H9 (cell line): ENCODE results near the gene DPF3. TPM values are rescaled to one million over a fixed set of nuclear protein-coding genes. Genes with fewer than 3 reads are reported as not detected.

Experiments used
- DNase-seq: peaks from one replicate; pipeline ENCODE4 v3.0.0-alpha.2; 2017
- H2AFZ ChIP-seq: one replicate; pipeline ENCODE4 v1.6.1; 2013; ENCODE audit warnings: mild to moderate bottlenecking, low read length, control low read depth, moderate library complexity
- H2AK5ac ChIP-seq: 2 replicates; pipeline ENCODE4 v1.6.1; 2013; ENCODE audit warnings: low read length, control low read depth, mixed read lengths; ENCODE audit not compliant: insufficient read length
- H2BK120ac ChIP-seq: one replicate; pipeline ENCODE4 v1.6.1; 2013; ENCODE audit warnings: low read depth, mild to moderate bottlenecking, low read length, control low read depth, inconsistent platforms; ENCODE audit not compliant: poor library complexity, severe bottlenecking
- H2BK12ac ChIP-seq: 2 replicates; pipeline ENCODE4 v1.6.1; 2013; ENCODE audit warnings: low read length, control low read depth, mixed read lengths, low read depth; ENCODE audit not compliant: insufficient read length
- H2BK15ac ChIP-seq: 2 replicates; pipeline ENCODE4 v1.6.1; 2013; ENCODE audit warnings: low read depth, low read length, control low read depth
- H2BK20ac ChIP-seq: one replicate; pipeline ENCODE4 v1.6.1; 2013; ENCODE audit warnings: low read depth, mild to moderate bottlenecking, low read length, control low read depth, inconsistent platforms; ENCODE audit not compliant: poor library complexity, severe bottlenecking
- H2BK5ac ChIP-seq: 2 replicates; pipeline ENCODE4 v1.6.1; 2013; ENCODE audit warnings: low read length, control low read depth, mixed read lengths; ENCODE audit not compliant: insufficient read length
- H3K14ac ChIP-seq: 2 replicates; pipeline ENCODE4 v1.6.1; 2013; ENCODE audit warnings: low read length, control low read depth; ENCODE audit not compliant: insufficient read depth
- H3K18ac ChIP-seq: 2 replicates; pipeline ENCODE4 v1.6.1; 2013; ENCODE audit warnings: low read depth, mild to moderate bottlenecking, mixed read lengths, low read length, control low read depth; ENCODE audit not compliant: insufficient read length
- H3K23ac ChIP-seq: 2 replicates; pipeline ENCODE4 v1.6.1; 2013; ENCODE audit warnings: low read length, control low read depth, mixed read lengths, low read depth; ENCODE audit not compliant: insufficient read length
- H3K23me2 ChIP-seq: 2 replicates; pipeline ENCODE4 v1.6.1; 2013; ENCODE audit warnings: low read depth, mild to moderate bottlenecking, mixed read lengths, low read length, control low read depth; ENCODE audit not compliant: insufficient read length, poor library complexity, severe bottlenecking
- H3K27ac ChIP-seq: 2 replicates; pipeline ENCODE4 v1.5.1; 2013; ENCODE audit warnings: low read length, control low read depth, mixed read lengths, low read depth; ENCODE audit not compliant: insufficient read length
- H3K27me3 ChIP-seq: 2 replicates; pipeline ENCODE4 v1.6.1; 2013; ENCODE audit warnings: low read length, control low read depth, inconsistent platforms; ENCODE audit not compliant: insufficient read depth
- H3K4ac ChIP-seq: 2 replicates; pipeline ENCODE4 v1.6.1; 2013; ENCODE audit warnings: low read depth, mild to moderate bottlenecking, control low read depth, inconsistent platforms, low read length, moderate library complexity
- H3K4me1 ChIP-seq: 2 replicates; pipeline ENCODE4 v1.6.1; 2013; ENCODE audit warnings: low read length, control low read depth, inconsistent platforms; ENCODE audit not compliant: insufficient read depth
- H3K4me2 ChIP-seq: 2 replicates; pipeline ENCODE4 v1.6.1; 2013; ENCODE audit warnings: low read length, control low read depth, mixed read lengths; ENCODE audit not compliant: insufficient read length, insufficient read depth
- H3K56ac ChIP-seq: 2 replicates; pipeline ENCODE4 v1.6.1; 2013; ENCODE audit warnings: low read depth, mild to moderate bottlenecking, mixed read lengths, low read length, control low read depth; ENCODE audit not compliant: insufficient read length
- H3K79me1 ChIP-seq: 2 replicates; pipeline ENCODE4 v1.6.1; 2013; ENCODE audit warnings: low read depth, mild to moderate bottlenecking, moderate library complexity, low read length, control low read depth, inconsistent platforms; ENCODE audit not compliant: insufficient read depth, poor library complexity, severe bottlenecking
- H3K79me2 ChIP-seq: 2 replicates; pipeline ENCODE4 v1.6.1; 2013; ENCODE audit warnings: low read length, control low read depth, inconsistent platforms; ENCODE audit not compliant: insufficient read depth
- H3K9ac ChIP-seq: 2 replicates; pipeline ENCODE4 v1.6.1; 2013; ENCODE audit warnings: low read length, control low read depth, mixed read lengths; ENCODE audit not compliant: insufficient read length; ENCODE audit errors: extremely low read depth
- H3K9me3 ChIP-seq: one replicate; pipeline ENCODE4 v1.6.1; 2013; ENCODE audit warnings: low read depth, low read length, inconsistent platforms; ENCODE audit not compliant: control insufficient read depth
- H3T11ph ChIP-seq: one replicate; pipeline ENCODE4 v1.6.1; 2013; ENCODE audit warnings: mild to moderate bottlenecking, low read length, control low read depth, inconsistent platforms
- H4K20me1 ChIP-seq: one replicate; pipeline ENCODE4 v1.6.1; 2013; ENCODE audit not compliant: control insufficient read depth, insufficient read length, insufficient read depth
- H4K5ac ChIP-seq: 2 replicates; pipeline ENCODE4 v1.6.1; 2013; ENCODE audit warnings: low read depth, mild to moderate bottlenecking, mixed read lengths, low read length, control low read depth; ENCODE audit not compliant: insufficient read length
- H4K8ac ChIP-seq: replicated peaks from 2 replicates; pipeline ENCODE4 v1.6.1; 2013; ENCODE audit warnings: low read length, control low read depth, mixed read lengths, low read depth; ENCODE audit not compliant: insufficient read length
- H4K91ac ChIP-seq: 2 replicates; pipeline ENCODE4 v1.6.1; 2013; ENCODE audit warnings: low read depth, mild to moderate bottlenecking, moderate library complexity, mixed read lengths, low read length, control low read depth; ENCODE audit not compliant: insufficient read length
- H3K27ac Mint-ChIP-seq, 3 experiments: 2 replicates in 2 of 3; 3 replicates in 1 of 3; pipeline ENCODE4 v1.8.0; 2020 to 2021; ENCODE audit warnings: mixed read lengths in 3 of 3, mild to moderate bottlenecking in 1 of 3, moderate library complexity in 1 of 3
- H3K27me3 Mint-ChIP-seq: 2 replicates; pipeline ENCODE4 v1.8.0; 2021; ENCODE audit warnings: low read depth, mild to moderate bottlenecking, moderate library complexity, mixed read lengths
- H3K36me3 Mint-ChIP-seq, 3 experiments: 2 replicates in 2 of 3; 3 replicates in 1 of 3; pipeline ENCODE4 v1.8.0; 2020 to 2021; ENCODE audit warnings: low read depth in 3 of 3, mixed read lengths in 3 of 3; ENCODE audit not compliant: insufficient read depth in 1 of 3
- H3K4me1 Mint-ChIP-seq, 2 experiments: 2 replicates each; pipeline ENCODE4 v1.8.0; 2020; ENCODE audit warnings: mixed read lengths in 2 of 2
- H3K4me3 Mint-ChIP-seq, 2 experiments: 2 replicates in 1 of 2; 3 replicates in 1 of 2; pipeline ENCODE4 v1.8.0; 2020 to 2021; ENCODE audit warnings: mild to moderate bottlenecking in 2 of 2, mixed read lengths in 2 of 2, moderate library complexity in 1 of 2
- H3K9me3 Mint-ChIP-seq, 2 experiments: 2 replicates in 1 of 2; 3 replicates in 1 of 2; pipeline ENCODE4 v1.8.0; 2020; ENCODE audit warnings: mild to moderate bottlenecking in 2 of 2, mixed read lengths in 2 of 2, moderate library complexity in 1 of 2
- WGBS: extraction: QIAGEN DNeasy Blood & Tissue Kit; methylation state at CpG from one replicate; pipeline ENCODE4 v1.1.7; 2013; ENCODE audit warnings: missing lambda C conversion rate, low lambda C conversion rate, mixed read lengths; ENCODE audit not compliant: insufficient read length; ENCODE audit errors: extremely low coverage; 5-methylcytosine and 5-hydroxymethylcytosine counted together
- total RNA-seq: library from RNA; stranded (reverse); gene quantifications from 2 replicates; pipeline ENCODE4 v1.2.1, GENCODE V29; 2021
- TF ChIP-seq, protein P1 (sequence below): fragments of 200-600 bp; sonication (generic); conservative IDR thresholded peaks from 3 replicates; pipeline ENCODE4 v1.8.0; 2021; ENCODE audit warnings: antibody characterized with exemption, mild to moderate bottlenecking

The DPF3 gene
- total RNA-seq, 1 experiment from 2014 or later = not detected

DNA sequence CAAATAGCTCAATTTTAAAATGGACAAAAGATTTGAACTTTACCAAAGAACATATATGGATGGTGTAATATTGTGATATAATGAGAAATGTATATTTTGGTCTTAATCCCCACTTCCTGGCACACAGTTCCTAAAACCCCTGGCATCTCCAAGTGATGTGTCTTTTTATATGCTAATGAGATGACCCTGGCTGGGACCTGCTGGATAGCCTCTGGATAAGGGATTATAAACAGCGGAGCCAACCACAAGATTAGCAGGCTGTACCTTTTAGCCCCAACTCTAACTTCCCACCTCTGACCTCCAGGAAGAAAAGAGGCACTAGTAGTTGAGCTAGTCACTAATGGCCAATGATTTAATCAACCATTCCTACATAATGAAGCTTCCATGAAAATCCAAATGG is 130.0 kb downstream of the DPF3 start:
- H4K20me1 ChIP-seq = no peaks in the 10 kb centered on the region
- H2BK120ac ChIP-seq = no peak overlapping the region
- no peaks in the 10 kb centered on the region for H3K27me3 ChIP-seq
- no peak overlapping the region for H3K4ac ChIP-seq
- H3K79me2 ChIP-seq = no peaks in the 10 kb centered on the region
- no peak overlapping the region for H3K27ac Mint-ChIP-seq
- no peaks in the 10 kb centered on the region for H3K79me1 ChIP-seq
- H3K27ac ChIP-seq = no peak overlapping the region
- H4K5ac ChIP-seq = no peak overlapping the region
- H2BK12ac ChIP-seq = no peak overlapping the region
- H2BK5ac ChIP-seq = no peak overlapping the region
- H2AK5ac ChIP-seq = no peak overlapping the region
- no peaks in the 10 kb centered on the region; the same call in 1 of the 2 replicates for H3K27me3 Mint-ChIP-seq
- no peak overlapping the region for H3K4me3 Mint-ChIP-seq
- H3K23me2 ChIP-seq = no peaks in the 10 kb centered on the region
- no peak overlapping the region for H3K18ac ChIP-seq
- H3T11ph ChIP-seq = no peak overlapping the region
- no peak overlapping the region for H3K56ac ChIP-seq
- TF ChIP-seq, protein P1, sequence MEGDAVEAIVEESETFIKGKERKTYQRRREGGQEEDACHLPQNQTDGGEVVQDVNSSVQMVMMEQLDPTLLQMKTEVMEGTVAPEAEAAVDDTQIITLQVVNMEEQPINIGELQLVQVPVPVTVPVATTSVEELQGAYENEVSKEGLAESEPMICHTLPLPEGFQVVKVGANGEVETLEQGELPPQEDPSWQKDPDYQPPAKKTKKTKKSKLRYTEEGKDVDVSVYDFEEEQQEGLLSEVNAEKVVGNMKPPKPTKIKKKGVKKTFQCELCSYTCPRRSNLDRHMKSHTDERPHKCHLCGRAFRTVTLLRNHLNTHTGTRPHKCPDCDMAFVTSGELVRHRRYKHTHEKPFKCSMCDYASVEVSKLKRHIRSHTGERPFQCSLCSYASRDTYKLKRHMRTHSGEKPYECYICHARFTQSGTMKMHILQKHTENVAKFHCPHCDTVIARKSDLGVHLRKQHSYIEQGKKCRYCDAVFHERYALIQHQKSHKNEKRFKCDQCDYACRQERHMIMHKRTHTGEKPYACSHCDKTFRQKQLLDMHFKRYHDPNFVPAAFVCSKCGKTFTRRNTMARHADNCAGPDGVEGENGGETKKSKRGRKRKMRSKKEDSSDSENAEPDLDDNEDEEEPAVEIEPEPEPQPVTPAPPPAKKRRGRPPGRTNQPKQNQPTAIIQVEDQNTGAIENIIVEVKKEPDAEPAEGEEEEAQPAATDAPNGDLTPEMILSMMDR = no peak
- peaks cover 7 to 31% (median 22%) of the 10 kb centered on the region in 3 experiments for H3K36me3 Mint-ChIP-seq
- no peak overlapping the region for H3K4me2 ChIP-seq
- no peak overlapping the region for H4K8ac ChIP-seq
- H3K23ac ChIP-seq = no peak overlapping the region
- no peak overlapping the region for H2BK15ac ChIP-seq
- H3K9me3 ChIP-seq = no peaks in the 10 kb centered on the region
- H3K9me3 Mint-ChIP-seq = peaks cover 33 to 36% of the 10 kb centered on the region in 2 experiments
- H3K9ac ChIP-seq = no peak overlapping the region
- H2AFZ ChIP-seq = no peak overlapping the region
- H3K4me1 Mint-ChIP-seq = peaks cover 4 to 6% of the 10 kb centered on the region in 2 experiments; a peak in 3 of 4 replicates
- H4K91ac ChIP-seq = no peak overlapping the region
- H3K14ac ChIP-seq = no peak overlapping the region
- DNase-seq = no peak
- no peaks in the 10 kb centered on the region for H3K4me1 ChIP-seq
- no peak overlapping the region for H2BK20ac ChIP-seq
- no CpG with 5 or more reads among the region's 1 CpG for WGBS
